Chondrocyte (in vitro differentiated cells): ENCODE results near the gene UCK1. TPM values are rescaled to one million over a fixed set of nuclear protein-coding genes. Genes with fewer than 3 reads are reported as not detected.
A peak's percentile ranks its signal among the peaks of the same experiment; 100 is the strongest.

Experiments
- DNase-seq: peaks from one replicate; pipeline ENCODE4 v3.0.0; 2021; ENCODE audit warnings: mixed read lengths, low spot score
- H3K27ac Mint-ChIP-seq: one replicate; pipeline ENCODE4 v1.8.0; 2021; ENCODE audit warnings: mild to moderate bottlenecking, moderate library complexity, mixed read lengths; ENCODE audit not compliant: unreplicated experiment
- H3K27me3 Mint-ChIP-seq: 2 replicates; pipeline ENCODE4 v1.8.0; 2021; ENCODE audit warnings: low read depth, mixed read lengths
- H3K36me3 Mint-ChIP-seq: 2 replicates; pipeline ENCODE4 v1.8.0; 2021; ENCODE audit warnings: low read depth, mixed read lengths
- H3K4me1 Mint-ChIP-seq: 2 replicates; pipeline ENCODE4 v1.8.0; 2021; ENCODE audit warnings: low read depth, mild to moderate bottlenecking, mixed read lengths
- H3K4me3 Mint-ChIP-seq: one replicate; pipeline ENCODE4 v1.8.0; 2021; ENCODE audit warnings: mild to moderate bottlenecking, moderate library complexity, mixed read lengths; ENCODE audit not compliant: unreplicated experiment
- H3K9me3 Mint-ChIP-seq: 2 replicates; pipeline ENCODE4 v1.8.0; 2021; ENCODE audit warnings: low read depth, mixed read lengths
- total RNA-seq: library from RNA; stranded (reverse); gene quantifications from 3 replicates; pipeline ENCODE4 v1.2.1, GENCODE V29; 2021
- TF ChIP-seq, protein P1 (sequence below): fragments of 200-600 bp; sonication (generic); IDR thresholded peaks from 2 replicates; pipeline ENCODE4 v1.5.0; 2021; ENCODE audit warnings: antibody characterized with exemption, mild to moderate bottlenecking, moderate library complexity

The UCK1 gene
- total RNA-seq, 1 donor from 2014 or later, result 18.3 TPM

GRCh38 chr9:131502781-131503625 lies 28.1 kb downstream of the UCK1 start, which contains the start of gene POMT1:
TSS of gene POMT1 (plus strand) at chr9:131502918. CDS start at chr9:131504219, 1,301 bp downstream.
- Mint-ChIP-seq H3K9me3 (no peaks in the 10 kb centered on the region), H3K4me3 (peak within 1 kb of the TSS; percentile 93), H3K27ac (peak within 1 kb of the TSS; percentile 65), H3K36me3 (peaks cover 10% of the 10 kb centered on the region), H3K4me1 (peaks cover 27% of the 10 kb centered on the region), H3K27me3 (no peaks in the 10 kb centered on the region)
- no peak for DNase-seq
- TF ChIP-seq, protein P1, sequence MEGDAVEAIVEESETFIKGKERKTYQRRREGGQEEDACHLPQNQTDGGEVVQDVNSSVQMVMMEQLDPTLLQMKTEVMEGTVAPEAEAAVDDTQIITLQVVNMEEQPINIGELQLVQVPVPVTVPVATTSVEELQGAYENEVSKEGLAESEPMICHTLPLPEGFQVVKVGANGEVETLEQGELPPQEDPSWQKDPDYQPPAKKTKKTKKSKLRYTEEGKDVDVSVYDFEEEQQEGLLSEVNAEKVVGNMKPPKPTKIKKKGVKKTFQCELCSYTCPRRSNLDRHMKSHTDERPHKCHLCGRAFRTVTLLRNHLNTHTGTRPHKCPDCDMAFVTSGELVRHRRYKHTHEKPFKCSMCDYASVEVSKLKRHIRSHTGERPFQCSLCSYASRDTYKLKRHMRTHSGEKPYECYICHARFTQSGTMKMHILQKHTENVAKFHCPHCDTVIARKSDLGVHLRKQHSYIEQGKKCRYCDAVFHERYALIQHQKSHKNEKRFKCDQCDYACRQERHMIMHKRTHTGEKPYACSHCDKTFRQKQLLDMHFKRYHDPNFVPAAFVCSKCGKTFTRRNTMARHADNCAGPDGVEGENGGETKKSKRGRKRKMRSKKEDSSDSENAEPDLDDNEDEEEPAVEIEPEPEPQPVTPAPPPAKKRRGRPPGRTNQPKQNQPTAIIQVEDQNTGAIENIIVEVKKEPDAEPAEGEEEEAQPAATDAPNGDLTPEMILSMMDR, result no peak

GRCh38 chr9:131500939-131501541 lies 30.0 kb downstream of the UCK1 start:
- Mint-ChIP-seq H3K27ac (peak overlapping the region; percentile 57), H3K4me1 (peaks cover 27% of the 10 kb centered on the region), H3K9me3 (no peaks in the 10 kb centered on the region), H3K36me3 (peaks cover 16% of the 10 kb centered on the region), H3K27me3 (no peaks in the 10 kb centered on the region), H3K4me3 (peak overlapping the region; percentile 57)
- DNase-seq, result no peak
- TF ChIP-seq, protein P1, result no peak

- TF ChIP-seq, protein P1, result no peak
- H3K4me3 Mint-ChIP-seq, result no peak overlapping the region
Observed at GRCh38 chr9:131500377-131500776, 30.7 kb downstream of the UCK1 start.

DNA sequence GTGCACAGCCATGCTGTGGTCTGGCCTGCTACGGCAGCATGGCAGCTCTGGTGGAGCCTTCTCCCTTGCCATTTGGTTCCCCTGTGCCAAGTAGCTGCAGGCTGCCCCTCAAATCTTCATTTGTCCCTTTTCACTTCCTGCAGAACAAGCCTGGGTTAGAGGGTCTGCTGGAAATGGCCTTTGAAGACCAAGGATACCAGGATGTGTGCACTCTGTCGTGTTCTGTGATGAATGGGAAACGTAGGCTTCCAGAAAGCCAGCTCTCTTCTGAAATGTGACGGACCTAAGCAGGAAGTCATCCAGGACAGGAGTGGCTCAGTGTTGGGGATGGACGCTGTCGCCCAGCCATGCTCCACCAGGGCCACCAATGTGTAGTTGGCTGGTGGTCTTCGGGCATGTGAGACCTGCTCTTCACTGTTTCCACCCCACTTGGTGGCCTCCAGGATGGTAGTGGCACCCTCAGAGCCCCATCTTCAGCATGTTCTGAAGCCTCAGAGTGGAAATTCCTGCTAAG lies 31.8 kb downstream of the UCK1 start:
- no peak for DNase-seq
- peaks cover 21% of the 10 kb centered on the region for H3K36me3 Mint-ChIP-seq
- H3K27ac Mint-ChIP-seq, result no peak overlapping the region
- no peaks in the 10 kb centered on the region for H3K9me3 Mint-ChIP-seq
- no peak overlapping the region for H3K4me3 Mint-ChIP-seq
- TF ChIP-seq, protein P1, result no peak
- peaks cover 24% of the 10 kb centered on the region for H3K4me1 Mint-ChIP-seq
- H3K27me3 Mint-ChIP-seq, result no peaks in the 10 kb centered on the region

More at GRCh38 chr9:131500377-131500776, 30.7 kb downstream of the UCK1 start:
- DNase-seq, result no peak
- peaks cover 18% of the 10 kb centered on the region for H3K36me3 Mint-ChIP-seq
- H3K27ac Mint-ChIP-seq, result peak overlapping the region; percentile 6
- no peaks in the 10 kb centered on the region for H3K9me3 Mint-ChIP-seq
- no peaks in the 10 kb centered on the region for H3K27me3 Mint-ChIP-seq
- peaks cover 27% of the 10 kb centered on the region for H3K4me1 Mint-ChIP-seq

DNA sequence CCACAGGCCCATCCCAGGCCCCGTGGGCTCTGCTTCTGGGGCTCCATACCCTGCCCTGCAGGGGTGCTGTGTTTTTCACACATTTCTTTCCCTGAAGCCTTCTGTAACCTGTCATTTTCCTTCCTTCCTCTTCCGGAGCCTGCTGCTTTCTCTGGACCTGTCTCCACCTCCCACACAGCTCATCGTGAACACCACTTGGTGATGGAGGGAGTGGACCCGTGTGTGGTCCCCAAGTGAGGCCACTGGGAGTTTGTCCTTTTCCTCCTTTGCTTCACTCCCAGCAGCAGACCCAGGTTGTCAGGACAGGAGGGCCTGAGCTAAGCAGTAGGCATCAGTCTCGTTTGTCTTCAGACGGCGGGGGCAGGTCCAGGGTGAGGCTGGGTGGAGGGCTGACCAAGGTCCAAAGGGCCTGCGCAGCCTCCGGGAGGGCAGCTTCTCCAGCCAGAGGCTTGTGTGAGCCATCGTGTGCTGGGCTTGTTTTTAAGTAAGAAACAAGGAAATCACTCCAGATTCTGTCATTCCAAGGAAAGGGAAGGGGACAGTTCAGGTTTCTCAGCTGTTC lies 34.1 kb downstream of the UCK1 start:
- Mint-ChIP-seq H3K4me3 (no peak overlapping the region), H3K9me3 (no peaks in the 10 kb centered on the region), H3K4me1 (peaks cover 11% of the 10 kb centered on the region), H3K27me3 (no peaks in the 10 kb centered on the region), H3K36me3 (peaks cover 38% of the 10 kb centered on the region), H3K27ac (no peak overlapping the region)
- TF ChIP-seq, protein P1, result no peak
- DNase-seq, result no peak
